Stimulated activated effector memory CD8-positive, alpha-beta T cell treated with anti-CD3 and anti-CD28 coated beads, Interleukin-12 subunit alpha, Interleukin-12 subunit beta, amount 100 ng/mL, for 72 hours (primary cell): ENCODE data around the gene RSBN1L.
"Not testable (repeated sequence)": the region's sequence is repeated elsewhere in the genome, so short reads cannot be mapped to it uniquely, and the experiment has no call there.

Experiments used
- ATAC-seq: fragments of 150-1000 bp; cut with Tn5 transposase; 2 replicates; pipeline ENCODE4 v1.10.0; 2021
- DNase-seq, 2 donors: peaks; one replicate each; pipeline ENCODE4 v3.0.0; 2021 to 2022; ENCODE audit warnings: low spot score in 2 of 2
- H3K27ac Mint-ChIP-seq: one replicate; pipeline ENCODE4 v1.8.0; 2022; ENCODE audit warnings: mild to moderate bottlenecking, mixed read lengths
- H3K36me3 Mint-ChIP-seq: one replicate; pipeline ENCODE4 v1.8.0; 2022; ENCODE audit warnings: mild to moderate bottlenecking, mixed read lengths
- H3K4me1 Mint-ChIP-seq: one replicate; pipeline ENCODE4 v1.8.0; 2022; ENCODE audit warnings: mixed read lengths
- H3K4me3 Mint-ChIP-seq: one replicate; pipeline ENCODE4 v1.8.0; 2022; ENCODE audit warnings: mild to moderate bottlenecking, mixed read lengths
- H3K9me3 Mint-ChIP-seq: one replicate; pipeline ENCODE4 v1.8.0; 2022; ENCODE audit warnings: mixed read lengths

The RSBN1L gene

GRCh38 chr7:77702968-77703472 is 6.8 kb downstream of the RSBN1L start:
- ATAC-seq (no peak), DNase-seq (no peak)
- peak overlapping the region; percentile 18 for H3K27ac Mint-ChIP-seq
- H3K36me3 Mint-ChIP-seq: peaks cover 66% of the 10 kb centered on the region
- no peaks in the 10 kb centered on the region for H3K9me3 Mint-ChIP-seq
- peaks cover 55% of the 10 kb centered on the region for H3K4me1 Mint-ChIP-seq
- no peak overlapping the region for H3K4me3 Mint-ChIP-seq

- not testable (repeated sequence) for DNase-seq, ATAC-seq, H3K4me3 Mint-ChIP-seq, H3K27ac Mint-ChIP-seq, H3K9me3 Mint-ChIP-seq
- Mint-ChIP-seq H3K4me1 (peaks cover 55% of the 10 kb centered on the region), H3K36me3 (peaks cover 63% of the 10 kb centered on the region)
Measured at GRCh38 chr7:77703669-77704068, 7.4 kb downstream of the RSBN1L start.

GRCh38 chr7:77707504-77707992 is 11.3 kb downstream of the RSBN1L start:
- DNase-seq: no peak
- H3K36me3 Mint-ChIP-seq: peaks cover 63% of the 10 kb centered on the region

GRCh38 chr7:77710067-77710466 is 13.8 kb downstream of the RSBN1L start:
- peaks cover 56% of the 10 kb centered on the region for H3K4me1 Mint-ChIP-seq
- peak overlapping the region; percentile 13 for H3K27ac Mint-ChIP-seq

More at GRCh38 chr7:77707504-77707992, 11.3 kb downstream of the RSBN1L start:
- no peak overlapping the region for H3K4me3 Mint-ChIP-seq
- H3K4me1 Mint-ChIP-seq: peaks cover 46% of the 10 kb centered on the region
- no peaks in the 10 kb centered on the region for H3K9me3 Mint-ChIP-seq
- H3K27ac Mint-ChIP-seq: peak overlapping the region; percentile 7
- ATAC-seq: peak; percentile 81

GRCh38 chr7:77710861-77711260 is 14.6 kb downstream of the RSBN1L start:
- Mint-ChIP-seq H3K36me3 (peaks cover 61% of the 10 kb centered on the region), H3K27ac (peak overlapping the region; percentile 13), H3K4me3 (no peak overlapping the region), H3K9me3 (no peaks in the 10 kb centered on the region), H3K4me1 (peaks cover 63% of the 10 kb centered on the region)
- no peak for ATAC-seq
- DNase-seq: no peak

More at GRCh38 chr7:77710067-77710466, 13.8 kb downstream of the RSBN1L start:
- no peaks in the 10 kb centered on the region for H3K9me3 Mint-ChIP-seq
- peaks cover 64% of the 10 kb centered on the region for H3K36me3 Mint-ChIP-seq
- no peak overlapping the region for H3K4me3 Mint-ChIP-seq
- ATAC-seq (no peak), DNase-seq (no peak)

GRCh38 chr7:77714195-77714594 is 17.9 kb downstream of the RSBN1L start:
- Mint-ChIP-seq H3K4me3 (no peak overlapping the region), H3K9me3 (no peaks in the 10 kb centered on the region), H3K4me1 (peaks cover 74% of the 10 kb centered on the region), H3K27ac (peak overlapping the region; percentile 71), H3K36me3 (peaks cover 47% of the 10 kb centered on the region)
- peak; percentile 63 for ATAC-seq
- no peak for DNase-seq

- H3K4me3 Mint-ChIP-seq, DNase-seq, H3K9me3 Mint-ChIP-seq: not testable (repeated sequence)
- Mint-ChIP-seq H3K4me1 (peaks cover 67% of the 10 kb centered on the region), H3K36me3 (peaks cover 47% of the 10 kb centered on the region), H3K27ac (peak overlapping the region; percentile 71)
- peak; percentile 64 for ATAC-seq
Measured at GRCh38 chr7:77714931-77715330, 18.7 kb downstream of the RSBN1L start.

- Mint-ChIP-seq H3K4me3 (no peak overlapping the region), H3K27ac (no peak overlapping the region), H3K36me3 (peaks cover 31% of the 10 kb centered on the region), H3K9me3 (no peaks in the 10 kb centered on the region), H3K4me1 (peaks cover 52% of the 10 kb centered on the region)
- ATAC-seq (no peak), DNase-seq (no peak)
Measured at GRCh38 chr7:77716804-77717203, 20.5 kb downstream of the RSBN1L start.

- not testable (repeated sequence) for ATAC-seq
Measured at GRCh38 chr7:77717566-77717965, 21.3 kb downstream of the RSBN1L start.

GRCh38 chr7:77727527-77727926 is 31.3 kb downstream of the RSBN1L start:
- no peak for ATAC-seq
- H3K36me3 Mint-ChIP-seq: peaks cover 10% of the 10 kb centered on the region
- H3K27ac Mint-ChIP-seq: peak overlapping the region; percentile 60
- peaks cover 38% of the 10 kb centered on the region for H3K4me1 Mint-ChIP-seq
- no peak overlapping the region for H3K4me3 Mint-ChIP-seq
- no peak for DNase-seq
- H3K9me3 Mint-ChIP-seq: no peaks in the 10 kb centered on the region

More at GRCh38 chr7:77717566-77717965, 21.3 kb downstream of the RSBN1L start:
- H3K4me1 Mint-ChIP-seq: peaks cover 52% of the 10 kb centered on the region
- not testable (repeated sequence) for H3K27ac Mint-ChIP-seq, DNase-seq, H3K4me3 Mint-ChIP-seq, H3K9me3 Mint-ChIP-seq
- H3K36me3 Mint-ChIP-seq: peaks cover 24% of the 10 kb centered on the region

GRCh38 chr7:77727936-77728701 is 31.9 kb downstream of the RSBN1L start:
- no peak for DNase-seq

GRCh38 chr7:77729574-77730348 is 33.5 kb downstream of the RSBN1L start:
- Mint-ChIP-seq H3K27ac (no peak overlapping the region), H3K9me3 (no peaks in the 10 kb centered on the region), H3K36me3 (peaks cover 5% of the 10 kb centered on the region), H3K4me3 (no peak overlapping the region), H3K4me1 (peaks cover 45% of the 10 kb centered on the region)
- ATAC-seq (no peak), DNase-seq (no peak)

More at GRCh38 chr7:77727936-77728701, 31.9 kb downstream of the RSBN1L start:
- Mint-ChIP-seq H3K27ac (peak overlapping the region; percentile 60), H3K4me3 (no peak overlapping the region), H3K4me1 (peaks cover 43% of the 10 kb centered on the region), H3K36me3 (peaks cover 10% of the 10 kb centered on the region), H3K9me3 (no peaks in the 10 kb centered on the region)
- no peak for ATAC-seq

GRCh38 chr7:77731716-77732115 is 35.5 kb downstream of the RSBN1L start:
- Mint-ChIP-seq H3K27ac (peak overlapping the region; percentile 60), H3K4me1 (peaks cover 45% of the 10 kb centered on the region), H3K4me3 (no peak overlapping the region), H3K36me3 (peaks cover 15% of the 10 kb centered on the region), H3K9me3 (no peaks in the 10 kb centered on the region)
- ATAC-seq (no peak), DNase-seq (no peak)

- DNase-seq (no peak), ATAC-seq (peak; percentile 55)
- Mint-ChIP-seq H3K36me3 (peaks cover 44% of the 10 kb centered on the region), H3K4me1 (peaks cover 22% of the 10 kb centered on the region), H3K9me3 (no peaks in the 10 kb centered on the region), H3K4me3 (no peak overlapping the region), H3K27ac (no peak overlapping the region)
Measured at GRCh38 chr7:77734659-77735421, 38.6 kb downstream of the RSBN1L start.

- no peak overlapping the region for H3K27ac Mint-ChIP-seq
- DNase-seq (no peak), ATAC-seq (no peak)
- H3K4me3 Mint-ChIP-seq: no peak overlapping the region
- H3K9me3 Mint-ChIP-seq: no peaks in the 10 kb centered on the region
- H3K36me3 Mint-ChIP-seq: peaks cover 47% of the 10 kb centered on the region
- peaks cover 16% of the 10 kb centered on the region for H3K4me1 Mint-ChIP-seq
Measured at GRCh38 chr7:77735457-77735856, 39.2 kb downstream of the RSBN1L start.
